Breast epithelium (tissue), 4 donors: ENCODE results near the gene TM4SF4. TPM values are rescaled to one million over a fixed set of nuclear protein-coding genes. Genes with fewer than 3 reads are reported as not detected.

Experiments used
- DNase-seq, 2 donors: peaks; one replicate each; pipeline ENCODE4 v3.0.0-alpha.2; 2019; ENCODE audit warnings: low spot score in 2 of 2
- H3K27ac ChIP-seq, 2 donors: fragments of 200-600 bp; sonication (generic) in 1 of 2; one replicate each; pipeline ENCODE4 v1.5.1; 2016 to 2019; ENCODE audit warnings: mild to moderate bottlenecking in 1 of 2
- H3K27me3 ChIP-seq, 2 donors: fragments of 200-600 bp; sonication (generic) in 1 of 2; one replicate each; pipeline versions ENCODE4 v1.5.1 to v1.6.0; 2017 to 2019; ENCODE audit warnings: control low read depth in 1 of 2, mild to moderate bottlenecking in 1 of 2
- H3K36me3 ChIP-seq: fragments of 200-600 bp; one replicate; pipeline ENCODE4 v1.5.1; 2019
- H3K4me1 ChIP-seq, 2 donors: fragments of 200-600 bp; sonication (generic); one replicate each; pipeline ENCODE4 v1.5.1; 2016 to 2019; ENCODE audit warnings: control low read depth in 1 of 2
- H3K4me3 ChIP-seq, 3 donors: fragments of 200-600 bp; sonication (generic); 1 replicate in 2 of 3; 2 replicates in 1 of 3; pipeline ENCODE4 v1.5.1; 2016 to 2019; ENCODE audit warnings: mild to moderate bottlenecking in 3 of 3, moderate library complexity in 2 of 3
- H3K9me3 ChIP-seq, 2 donors: fragments of 200-600 bp; sonication (generic) in 1 of 2; one replicate each; pipeline ENCODE4 v1.5.1; 2016 to 2019; ENCODE audit warnings: control low read depth in 1 of 2
- POLR2A ChIP-seq: fragments of 450-650 bp; IDR thresholded peaks from one replicate; pipeline ENCODE4 v1.6.1; 2016; ENCODE audit warnings: antibody characterized with exemption, mild to moderate bottlenecking, moderate library complexity
- POLR2AphosphoS5 ChIP-seq, 3 donors: sonication (generic); formaldehyde crosslinking; IDR thresholded peaks; one replicate each; pipeline ENCODE4 v1.6.1; 2017; ENCODE audit warnings: antibody characterized with exemption in 3 of 3
- intact Hi-C: fragments of 100-400 bp; cut with DNase I; formaldehyde crosslinking; loops from one replicate; pipeline ENCODE4 v1.15.1; 2023; ENCODE audit warnings: low total_unique reads
- total RNA-seq, 3 donors: library from RNA; depleted of rRNA; stranded (reverse); fragments of >200 nt; gene quantifications; one replicate each; pipeline ENCODE4 v1.1.0, GENCODE V29; 2016
- TF ChIP-seq, protein P1 (sequence below), 3 donors: fragments of 450-650 bp; IDR thresholded peaks; one replicate each; pipeline ENCODE4 v1.5.1; 2016 to 2017; ENCODE audit warnings: antibody characterized with exemption in 3 of 3, mild to moderate bottlenecking in 3 of 3, moderate library complexity in 3 of 3

Gene TM4SF4
- total RNA-seq, 3 donors from 2014 or later: 1.6 TPM; not detected in 2

DNA sequence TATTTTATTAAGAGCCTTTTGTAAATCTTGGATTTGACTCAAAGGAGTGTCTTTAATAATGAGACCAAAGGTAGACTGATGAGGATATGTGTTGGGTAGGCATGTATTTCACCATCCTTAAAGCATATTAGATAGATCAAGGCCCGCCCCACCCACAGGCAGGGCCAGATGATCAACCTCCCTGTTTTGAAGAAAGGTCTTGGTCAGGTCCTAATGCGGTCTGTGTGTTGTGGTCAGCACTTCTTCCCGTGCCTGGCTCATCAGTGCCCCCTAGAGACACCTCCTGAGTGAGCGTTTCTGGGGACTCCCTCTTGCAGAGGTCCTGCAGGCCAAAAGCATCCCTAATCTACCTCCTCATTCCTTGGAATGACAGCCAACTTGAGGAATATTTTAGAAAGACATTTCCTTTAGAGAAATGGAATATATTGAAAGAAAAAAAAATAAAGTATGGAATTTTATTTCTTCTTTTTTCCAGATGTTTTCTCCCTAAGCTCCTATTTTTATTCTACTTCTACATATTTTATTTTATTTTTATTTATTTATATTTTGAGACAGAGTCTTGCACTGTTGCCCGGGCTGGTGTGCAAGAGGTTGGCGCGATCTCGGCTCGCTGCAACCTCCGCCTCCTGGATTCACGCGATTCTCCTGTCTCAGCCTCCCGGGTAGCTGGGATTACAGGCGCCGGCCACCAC is 6.0 kb downstream of the TM4SF4 start:
- Histone ChIP-seq H3K27me3 (no peaks in the 10 kb centered on the region), H3K4me3 (no peak overlapping the region), H3K36me3 (no peaks in the 10 kb centered on the region), H3K27ac (peak overlapping the region; percentile 44 to 62), H3K9me3 (no peaks in the 10 kb centered on the region), H3K4me1 (no peaks in the 10 kb centered on the region)
- TF ChIP-seq POLR2AphosphoS5 (IDR thresholded peaks at IDR 0.05) (peak in 1 of 3 donors; percentile 58), POLR2A (no peak)
- TF ChIP-seq, protein P1, sequence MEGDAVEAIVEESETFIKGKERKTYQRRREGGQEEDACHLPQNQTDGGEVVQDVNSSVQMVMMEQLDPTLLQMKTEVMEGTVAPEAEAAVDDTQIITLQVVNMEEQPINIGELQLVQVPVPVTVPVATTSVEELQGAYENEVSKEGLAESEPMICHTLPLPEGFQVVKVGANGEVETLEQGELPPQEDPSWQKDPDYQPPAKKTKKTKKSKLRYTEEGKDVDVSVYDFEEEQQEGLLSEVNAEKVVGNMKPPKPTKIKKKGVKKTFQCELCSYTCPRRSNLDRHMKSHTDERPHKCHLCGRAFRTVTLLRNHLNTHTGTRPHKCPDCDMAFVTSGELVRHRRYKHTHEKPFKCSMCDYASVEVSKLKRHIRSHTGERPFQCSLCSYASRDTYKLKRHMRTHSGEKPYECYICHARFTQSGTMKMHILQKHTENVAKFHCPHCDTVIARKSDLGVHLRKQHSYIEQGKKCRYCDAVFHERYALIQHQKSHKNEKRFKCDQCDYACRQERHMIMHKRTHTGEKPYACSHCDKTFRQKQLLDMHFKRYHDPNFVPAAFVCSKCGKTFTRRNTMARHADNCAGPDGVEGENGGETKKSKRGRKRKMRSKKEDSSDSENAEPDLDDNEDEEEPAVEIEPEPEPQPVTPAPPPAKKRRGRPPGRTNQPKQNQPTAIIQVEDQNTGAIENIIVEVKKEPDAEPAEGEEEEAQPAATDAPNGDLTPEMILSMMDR (IDR thresholded peaks at IDR 0.05): peak; percentile 39 to 73 (median 72)
- DNase-seq: peak; percentile 66 to 84
- intact Hi-C loops: no loop called here

DNA sequence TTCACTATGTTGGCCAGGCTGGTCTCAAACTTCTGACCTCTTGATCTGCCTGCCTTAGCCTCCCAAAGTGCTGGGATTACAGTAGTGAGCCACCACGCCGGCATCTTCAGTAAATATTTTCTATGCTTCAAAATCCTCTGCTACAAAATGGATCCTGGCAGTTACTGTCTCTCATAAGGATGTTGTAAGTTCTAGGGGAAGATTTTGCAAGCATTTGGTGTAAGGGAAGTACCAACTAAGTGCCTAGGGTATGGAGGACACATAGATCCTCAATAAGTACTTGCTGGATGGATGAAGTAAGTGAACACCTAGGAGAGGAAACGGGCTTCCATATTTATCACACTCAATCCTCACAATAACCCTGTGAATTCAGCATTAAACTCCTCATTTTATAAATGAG is 6.6 kb downstream of the TM4SF4 start:
- H3K9me3 ChIP-seq: no peaks in the 10 kb centered on the region
- intact Hi-C loops: no loop called here
- TF ChIP-seq, protein P1 (IDR thresholded peaks at IDR 0.05): no peak
- TF ChIP-seq POLR2A (no peak), POLR2AphosphoS5 (IDR thresholded peaks at IDR 0.05) (no peak)
- H3K36me3 ChIP-seq: no peaks in the 10 kb centered on the region
- H3K27ac ChIP-seq: no peak overlapping the region
- DNase-seq: no peak
- no peaks in the 10 kb centered on the region for H3K27me3 ChIP-seq
- H3K4me3 ChIP-seq: no peak overlapping the region
- H3K4me1 ChIP-seq: no peaks in the 10 kb centered on the region

DNA sequence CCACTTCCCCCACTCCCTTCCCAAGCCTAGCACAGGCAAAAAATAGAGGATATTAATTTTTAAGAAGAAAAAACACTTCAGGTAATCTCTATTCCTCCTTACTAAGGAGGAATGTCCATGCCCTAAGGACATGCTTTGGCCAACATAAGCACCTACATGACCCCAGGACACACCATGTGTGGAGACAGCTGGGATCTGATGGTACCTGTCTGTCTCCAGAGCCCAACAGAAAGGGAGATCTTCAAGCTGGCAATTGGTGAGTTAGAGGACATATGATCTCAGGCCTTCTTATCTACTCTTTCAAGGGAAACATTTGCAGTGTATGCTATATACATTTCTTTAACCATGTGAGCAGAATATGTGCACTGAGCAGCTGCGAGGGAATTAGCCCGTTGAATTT is 7.0 kb downstream of the TM4SF4 start:
- H3K27ac ChIP-seq: no peak overlapping the region
- intact Hi-C loops: no loop called here
- no peaks in the 10 kb centered on the region for H3K27me3 ChIP-seq
- TF ChIP-seq, protein P1 (IDR thresholded peaks at IDR 0.05): no peak
- TF ChIP-seq POLR2AphosphoS5 (IDR thresholded peaks at IDR 0.05) (no peak), POLR2A (no peak)
- no peak overlapping the region for H3K4me3 ChIP-seq
- DNase-seq: no peak
- no peaks in the 10 kb centered on the region for H3K4me1 ChIP-seq
- H3K9me3 ChIP-seq: no peaks in the 10 kb centered on the region
- no peaks in the 10 kb centered on the region for H3K36me3 ChIP-seq

DNA sequence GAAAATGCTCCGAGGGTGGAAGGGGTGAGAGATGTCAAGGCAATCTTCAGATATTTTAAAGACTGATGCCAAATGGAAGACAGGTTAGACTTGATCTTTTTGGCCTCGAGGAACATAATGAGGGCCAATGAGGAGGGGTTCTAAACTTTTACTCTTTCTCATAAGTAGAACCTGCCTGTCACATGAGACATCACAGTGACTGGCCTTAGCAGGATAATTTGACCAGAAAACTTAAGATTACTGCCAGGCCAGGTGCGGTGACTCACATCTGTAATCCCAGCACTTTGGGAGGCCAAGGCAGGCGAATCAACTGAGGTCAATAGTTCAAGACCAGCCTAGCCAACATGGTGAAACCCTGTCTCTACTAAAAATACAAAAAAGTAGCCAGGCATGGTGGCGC is 12.2 kb downstream of the TM4SF4 start:
- Histone ChIP-seq H3K4me1 (no peaks in the 10 kb centered on the region), H3K27ac (no peak overlapping the region), H3K9me3 (no peaks in the 10 kb centered on the region), H3K4me3 (no peak overlapping the region), H3K27me3 (no peaks in the 10 kb centered on the region), H3K36me3 (no peaks in the 10 kb centered on the region)
- intact Hi-C loops: no loop called here
- no peak for DNase-seq
- TF ChIP-seq, protein P1 (IDR thresholded peaks at IDR 0.05): no peak
- TF ChIP-seq POLR2A (no peak), POLR2AphosphoS5 (IDR thresholded peaks at IDR 0.05) (no peak)

DNA sequence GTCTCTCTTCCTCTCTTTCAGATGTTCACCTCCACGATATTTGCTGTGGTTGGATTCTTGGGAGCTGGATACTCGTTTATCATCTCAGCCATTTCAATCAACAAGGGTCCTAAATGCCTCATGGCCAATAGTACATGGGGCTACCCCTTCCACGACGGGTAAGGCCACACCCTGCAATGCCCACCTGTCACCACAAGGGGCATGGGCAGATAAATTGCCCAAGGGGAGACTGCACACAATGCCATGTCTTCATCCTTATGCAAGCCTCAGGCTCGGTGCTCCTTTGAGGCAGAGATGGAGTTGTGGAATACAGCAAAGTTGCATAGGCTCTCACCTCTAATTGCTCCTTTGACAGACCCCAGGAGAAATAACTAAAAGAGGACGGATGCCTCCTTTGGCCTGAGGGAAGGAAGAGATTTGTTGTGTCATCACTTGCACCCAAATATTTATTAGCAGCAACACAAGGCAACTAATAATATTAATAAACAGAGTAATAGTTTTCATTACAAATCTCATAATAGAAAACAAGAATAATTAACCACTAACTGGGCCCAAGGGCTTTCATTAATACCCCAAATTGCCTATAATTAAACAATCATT is 13.2 kb downstream of the TM4SF4 start:
- Histone ChIP-seq H3K4me3 (no peak overlapping the region), H3K4me1 (no peaks in the 10 kb centered on the region), H3K9me3 (no peaks in the 10 kb centered on the region), H3K27ac (no peak overlapping the region), H3K36me3 (no peaks in the 10 kb centered on the region), H3K27me3 (no peaks in the 10 kb centered on the region)
- intact Hi-C loops: no loop called here
- DNase-seq: no peak
- TF ChIP-seq POLR2A (no peak), POLR2AphosphoS5 (IDR thresholded peaks at IDR 0.05) (no peak)
- TF ChIP-seq, protein P1 (IDR thresholded peaks at IDR 0.05): no peak
